GM12878 (cell line): Measurements from ENCODE around the gene DGKI.

ENCODE experiments used
- CHD1 ChIP-seq: IDR thresholded peaks from 2 replicates; pipeline ENCODE4 v1.6.1; 2012; ENCODE audit warnings: low read depth, low read length, improper control_type of control experiment
- CTCF ChIP-seq, 3 experiments: IDR thresholded peaks in 2 of 3; conservative IDR thresholded peaks in 1 of 3; 2 replicates each; pipeline ENCODE4 v1.5.1; 2011; ENCODE audit warnings: low read depth in 3 of 3, low read length in 3 of 3, mild to moderate bottlenecking in 3 of 3, control low read depth in 2 of 3, moderate library complexity in 2 of 3, inconsistent platforms in 1 of 3, mixed read lengths in 1 of 3; ENCODE audit not compliant: control insufficient read depth in 2 of 3, insufficient read depth in 1 of 3; ENCODE audit errors: extremely low read depth in 1 of 3
- EZH2 ChIP-seq: IDR thresholded peaks from 2 replicates; pipeline ENCODE4 v1.6.1; 2012; ENCODE audit warnings: low read depth, mild to moderate bottlenecking, control low read depth, inconsistent platforms, low read length, borderline replicate concordance; ENCODE audit not compliant: control insufficient read depth
- POLR2A ChIP-seq: IDR thresholded peaks from 2 replicates; pipeline ENCODE4 v1.6.1; 2011; ENCODE audit warnings: low read depth, mild to moderate bottlenecking, low read length
- YBX1 ChIP-seq: fragments of 450-650 bp; IDR thresholded peaks from 2 replicates; pipeline ENCODE4 v1.6.1; 2016; ENCODE audit warnings: antibody characterized with exemption
- TF ChIP-seq, protein P1 (sequence below): IDR thresholded peaks from 2 replicates; pipeline ENCODE4 v1.6.1; 2012; ENCODE audit warnings: low read depth, low read length, improper control_type of control experiment

DNA sequence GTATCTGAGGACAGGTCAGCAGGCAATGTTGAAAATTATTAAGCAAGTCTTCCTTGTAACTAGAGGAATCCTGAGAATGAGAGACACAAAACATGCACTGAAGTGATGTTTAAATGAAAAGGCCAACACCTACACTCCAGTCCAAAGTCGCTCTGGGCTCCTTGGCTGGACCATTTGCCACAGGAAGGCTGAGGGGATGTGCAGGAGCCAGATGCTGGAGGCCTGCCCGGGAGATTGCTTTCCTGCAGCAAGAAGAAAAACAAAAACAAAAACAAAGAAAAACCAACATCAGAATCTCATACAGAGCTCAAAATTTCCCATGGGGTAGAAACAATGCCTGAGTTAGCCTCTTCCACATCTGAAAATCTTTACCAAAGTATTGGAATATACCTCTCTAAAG, 157.0 kb downstream of the DGKI start:
- TF ChIP-seq CTCF (IDR thresholded peaks at IDR 0.05 in 2 of 3, conservative IDR thresholded peaks at IDR 0.05 in 1 of 3; ENCODE audit: control insufficient read depth in 2 of 3, extremely low read depth in 1 of 3, insufficient read depth in 1 of 3, low read depth in 3 of 3, low read length in 3 of 3) (no peak), POLR2A (no peak), YBX1 (no peak), CHD1 (no peak), EZH2 (no peak)
- TF ChIP-seq, protein P1, sequence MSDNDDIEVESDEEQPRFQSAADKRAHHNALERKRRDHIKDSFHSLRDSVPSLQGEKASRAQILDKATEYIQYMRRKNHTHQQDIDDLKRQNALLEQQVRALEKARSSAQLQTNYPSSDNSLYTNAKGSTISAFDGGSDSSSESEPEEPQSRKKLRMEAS: no peak
